NCI-H1694 (cell line): Measurements from ENCODE around the gene GPBAR1.

Experiments
- DNase-seq: peaks from one replicate; lab custom pipeline; 2025; lab: John Stamatoyannopoulos, UW

The GPBAR1 gene

DNA sequence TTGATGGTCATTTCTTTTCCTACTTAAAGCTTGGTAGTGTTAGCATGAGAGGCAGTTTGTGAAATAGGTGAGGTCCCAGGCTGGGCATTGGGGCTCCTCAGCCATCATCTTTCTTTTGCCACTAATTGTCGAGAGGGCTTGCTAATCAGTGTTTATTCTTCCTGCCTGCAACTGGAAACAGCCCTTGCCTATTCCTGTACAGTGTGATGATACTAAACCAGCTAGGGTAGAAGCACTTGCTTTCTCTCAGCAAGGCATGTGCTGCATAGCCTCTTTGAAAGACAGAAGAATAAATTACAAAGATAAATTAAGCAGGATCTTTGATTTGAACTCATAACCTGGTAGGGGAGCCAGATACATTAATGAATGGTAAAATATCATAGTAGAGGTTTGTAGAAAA lies 16.6 kb upstream of the GPBAR1 start:
- no peak for DNase-seq

GRCh38 chr2:218244665-218245064 lies 16.1 kb upstream of the GPBAR1 start:
- no peak for DNase-seq

DNA sequence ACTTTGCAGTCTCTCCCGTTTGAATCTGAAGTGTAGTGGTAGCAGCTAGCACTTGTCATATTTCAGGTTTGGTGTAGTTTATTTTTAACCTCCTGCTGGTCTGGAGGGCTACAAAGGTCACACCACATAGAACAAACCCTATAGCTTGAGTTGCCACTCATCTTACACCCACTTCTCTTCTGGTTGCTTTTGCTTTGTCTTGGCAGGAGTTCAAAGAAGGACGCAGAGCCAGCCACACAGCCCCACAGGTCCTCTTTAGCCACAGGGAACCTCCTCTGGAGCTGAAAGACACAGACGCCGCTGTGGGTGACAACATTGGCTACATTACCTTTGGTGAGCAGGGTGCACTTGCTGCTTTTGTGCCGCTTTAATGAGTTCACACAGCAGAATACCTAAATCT lies 15.6 kb upstream of the GPBAR1 start:
- DNase-seq: no peak

GRCh38 chr2:218249691-218250090 lies 11.1 kb upstream of the GPBAR1 start:
- DNase-seq: no peak

DNA sequence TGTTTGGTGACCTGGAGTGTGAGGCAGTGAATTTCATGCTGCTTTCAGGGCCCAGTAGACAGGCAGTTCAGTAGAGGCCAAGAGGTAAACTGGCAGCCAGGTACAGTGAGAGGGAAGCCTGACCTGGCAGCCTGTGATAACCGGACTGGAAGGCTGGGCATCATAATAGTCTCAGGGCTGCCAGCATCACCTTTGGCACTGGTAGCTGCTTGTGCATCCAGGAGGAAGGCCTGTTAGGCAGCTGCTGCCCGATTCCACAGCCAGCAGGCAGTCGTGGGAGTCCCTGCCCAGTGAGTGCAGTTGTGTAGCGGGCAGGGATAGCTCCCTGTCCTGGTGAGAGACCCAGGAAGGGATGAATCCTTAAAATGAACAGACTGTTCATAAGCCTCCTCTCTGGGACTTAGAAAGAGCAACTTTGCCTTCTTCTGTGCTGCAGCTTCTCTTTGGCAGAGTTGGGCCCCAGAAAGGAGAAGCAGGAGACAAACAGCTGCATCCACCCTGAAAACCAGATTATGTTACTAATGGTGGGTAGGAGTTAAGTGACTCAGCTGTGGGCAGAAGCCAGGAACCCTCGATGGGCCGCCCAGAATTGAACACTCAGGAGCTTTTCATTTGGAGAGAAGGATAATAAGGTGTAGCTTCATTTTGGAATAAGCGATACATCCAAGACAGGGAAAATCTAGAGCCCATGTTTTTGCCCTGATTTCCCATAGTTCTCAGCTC lies 8.1 kb upstream of the GPBAR1 start:
- DNase-seq: no peak

DNA sequence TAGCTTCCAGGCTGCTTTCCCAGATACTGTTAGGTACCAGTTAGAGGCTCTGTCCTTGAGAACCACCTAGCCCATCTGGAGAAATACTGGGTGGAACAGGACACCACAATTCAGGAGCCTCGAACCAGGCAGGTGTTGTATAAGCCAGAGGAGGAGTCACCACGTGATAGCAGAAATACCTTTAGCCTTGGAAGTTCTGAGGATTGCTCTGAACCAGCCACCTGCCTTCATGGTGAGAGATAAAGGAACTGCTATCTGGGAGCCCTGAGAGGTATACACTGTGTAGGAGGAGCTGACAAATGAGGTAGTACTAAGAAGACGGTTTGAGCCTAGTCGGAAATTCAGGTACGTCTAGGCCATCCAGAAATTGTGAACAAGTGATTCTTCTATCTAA lies 7.6 kb upstream of the GPBAR1 start:
- no peak for DNase-seq

GRCh38 chr2:218255446-218255845 lies 5.4 kb upstream of the GPBAR1 start:
- DNase-seq: no peak

DNA sequence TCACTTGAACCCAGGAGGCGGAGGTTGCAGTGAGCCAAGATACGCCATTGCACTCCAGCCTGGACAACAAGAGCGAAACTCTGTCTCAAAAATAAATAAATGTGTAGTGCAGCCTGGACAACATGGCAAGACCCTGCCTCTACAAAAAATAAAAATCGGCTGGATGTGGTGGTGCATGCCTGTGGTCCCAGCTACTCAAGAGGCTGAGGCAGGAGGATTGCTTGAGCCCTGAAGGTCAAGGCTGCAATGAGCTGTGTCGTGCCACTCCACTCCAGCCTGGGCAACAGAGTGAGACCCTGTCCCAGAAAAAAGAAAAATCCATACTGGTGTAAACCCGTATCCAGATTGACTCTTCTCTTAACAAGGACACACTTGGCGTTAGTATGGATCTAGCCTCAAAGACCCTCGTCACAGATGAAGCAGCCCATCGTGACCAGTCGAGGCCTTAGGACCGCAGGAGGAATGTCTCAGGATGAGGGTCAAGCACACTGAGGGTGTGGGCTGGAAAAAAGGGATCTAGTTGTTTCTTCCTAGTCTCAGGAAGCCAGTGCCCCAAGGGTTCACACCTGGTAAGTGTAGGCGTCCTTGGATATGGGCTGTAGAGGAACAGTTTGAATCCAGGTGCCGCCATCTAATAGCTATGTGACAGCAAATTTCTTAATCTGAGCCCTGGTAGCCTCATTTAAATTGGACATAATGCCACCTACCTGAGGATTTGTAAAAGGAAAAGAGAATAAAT lies 4.0 kb upstream of the GPBAR1 start:
- DNase-seq: no peak

DNA sequence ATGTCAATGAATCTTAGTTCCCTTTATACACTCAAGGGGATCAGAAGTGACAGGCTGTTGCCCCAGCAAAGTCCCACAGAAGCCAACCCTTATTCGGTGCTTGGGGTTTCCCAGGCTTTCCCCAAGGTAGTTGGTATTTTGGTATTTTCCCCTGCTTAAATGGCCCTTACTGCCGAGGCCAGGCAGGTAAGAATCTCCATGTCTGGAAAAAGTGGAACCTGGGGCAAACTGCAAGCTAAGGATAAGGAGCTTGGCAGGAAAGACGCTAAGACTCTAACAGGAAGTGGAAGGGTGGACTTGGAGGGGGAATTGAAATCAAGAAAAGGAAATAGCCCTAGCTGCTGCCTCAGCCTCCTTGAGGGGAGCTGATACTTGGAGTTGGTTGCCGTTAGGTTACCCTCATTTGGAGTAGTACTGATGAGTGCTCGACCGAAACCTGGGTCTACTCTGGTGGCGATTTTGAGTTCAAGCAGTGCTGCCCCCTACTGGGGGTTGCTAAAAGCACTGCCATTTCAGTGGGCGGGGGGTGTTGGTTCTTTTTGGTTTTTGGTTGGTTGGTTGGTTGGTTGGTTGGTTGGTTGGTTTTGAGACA lies 3.3 kb upstream of the GPBAR1 start:
- no peak for DNase-seq

- DNase-seq: no peak
These were observed 1.5 kb upstream of the GPBAR1 start for GRCh38 chr2:218259099-218259961.

DNA sequence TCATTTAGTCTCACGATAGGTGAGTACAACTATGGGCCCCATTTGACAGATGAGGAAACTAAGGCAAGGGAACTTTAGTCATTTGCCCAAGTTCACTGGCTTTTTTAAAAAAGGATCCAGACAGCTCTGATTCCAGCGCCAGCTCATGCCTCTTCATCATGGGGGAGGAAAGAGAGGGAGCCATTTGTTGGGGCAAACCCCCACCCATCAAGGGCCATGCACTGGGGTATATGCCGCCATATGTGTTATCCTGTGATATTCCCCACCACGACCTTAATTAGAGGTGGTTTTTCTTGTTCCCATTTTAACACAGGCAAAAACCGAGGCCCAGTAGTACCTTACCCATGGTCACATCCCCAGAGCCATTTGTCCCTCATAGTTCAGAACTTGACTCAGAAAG lies 649 bp upstream of the GPBAR1 start:
- DNase-seq: no peak

DNA sequence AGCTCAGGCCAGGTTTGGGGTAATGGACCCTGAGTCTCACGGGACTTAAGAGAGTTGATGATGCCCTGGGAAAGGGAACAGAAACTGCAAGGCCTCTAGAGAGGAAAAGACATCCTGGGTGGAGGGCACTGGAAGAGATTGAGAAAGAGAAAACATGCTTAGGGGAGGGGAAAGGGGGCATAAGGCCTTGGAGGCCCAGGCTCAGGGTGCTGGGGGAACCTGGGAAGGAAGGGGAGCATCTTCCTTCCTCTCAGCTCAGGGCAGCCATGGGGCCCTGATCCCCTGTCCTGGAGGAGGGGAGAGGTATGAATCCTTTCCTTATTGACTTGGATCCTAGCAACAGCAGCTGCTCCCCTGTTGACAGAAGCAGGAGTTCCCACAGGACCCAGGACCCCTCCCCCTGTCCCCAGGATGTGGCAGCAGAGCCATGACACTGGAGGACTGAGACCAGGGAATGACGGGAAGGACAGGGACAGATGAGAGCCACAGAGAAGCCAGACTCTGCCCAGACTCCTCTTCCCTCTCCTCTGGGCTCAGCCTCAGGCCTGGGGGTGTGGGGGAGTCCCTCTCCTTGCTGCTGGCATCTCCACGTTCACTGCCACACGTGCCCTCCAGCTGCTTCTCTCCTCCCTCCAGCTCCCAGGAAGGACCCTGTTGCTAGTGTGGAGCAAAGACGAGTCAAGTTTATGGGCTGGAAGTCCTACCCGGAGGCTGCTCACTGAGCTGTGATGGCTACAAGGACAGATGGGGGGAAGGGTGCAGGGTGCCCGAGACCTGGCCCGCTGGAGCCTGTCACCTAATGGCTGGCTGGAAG lies 815 bp downstream of the GPBAR1 start:
- DNase-seq: no peak

GRCh38 chr2:218262237-218262600 lies 1.4 kb downstream of the GPBAR1 start:
- no peak for DNase-seq

DNA sequence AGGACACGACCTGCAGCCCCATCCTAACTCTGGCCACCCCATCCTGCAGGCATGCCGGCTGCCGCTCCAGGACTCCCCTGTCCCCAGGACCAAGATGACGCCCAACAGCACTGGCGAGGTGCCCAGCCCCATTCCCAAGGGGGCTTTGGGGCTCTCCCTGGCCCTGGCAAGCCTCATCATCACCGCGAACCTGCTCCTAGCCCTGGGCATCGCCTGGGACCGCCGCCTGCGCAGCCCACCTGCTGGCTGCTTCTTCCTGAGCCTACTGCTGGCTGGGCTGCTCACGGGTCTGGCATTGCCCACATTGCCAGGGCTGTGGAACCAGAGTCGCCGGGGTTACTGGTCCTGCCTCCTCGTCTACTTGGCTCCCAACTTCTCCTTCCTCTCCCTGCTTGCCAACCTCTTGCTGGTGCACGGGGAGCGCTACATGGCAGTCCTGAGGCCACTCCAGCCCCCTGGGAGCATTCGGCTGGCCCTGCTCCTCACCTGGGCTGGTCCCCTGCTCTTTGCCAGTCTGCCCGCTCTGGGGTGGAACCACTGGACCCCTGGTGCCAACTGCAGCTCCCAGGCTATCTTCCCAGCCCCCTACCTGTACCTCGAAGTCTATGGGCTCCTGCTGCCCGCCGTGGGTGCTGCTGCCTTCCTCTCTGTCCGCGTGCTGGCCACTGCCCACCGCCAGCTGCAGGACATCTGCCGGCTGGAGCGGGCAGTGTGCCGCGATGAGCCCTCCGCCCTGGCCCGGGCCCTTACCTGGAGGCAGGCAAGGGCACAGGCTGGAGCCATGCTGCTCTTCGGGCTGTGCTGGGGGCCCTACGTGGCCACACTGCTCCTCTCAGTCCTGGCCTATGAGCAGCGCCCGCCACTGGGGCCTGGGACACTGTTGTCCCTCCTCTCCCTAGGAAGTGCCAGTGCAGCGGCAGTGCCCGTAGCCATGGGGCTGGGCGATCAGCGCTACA lies 2.1 kb downstream of the GPBAR1 start:
- DNase-seq: no peak

GRCh38 chr2:218263817-218264641 lies 3.2 kb downstream of the GPBAR1 start:
- DNase-seq: no peak

GRCh38 chr2:218264773-218265561 lies 4.2 kb downstream of the GPBAR1 start:
- no peak for DNase-seq

DNA sequence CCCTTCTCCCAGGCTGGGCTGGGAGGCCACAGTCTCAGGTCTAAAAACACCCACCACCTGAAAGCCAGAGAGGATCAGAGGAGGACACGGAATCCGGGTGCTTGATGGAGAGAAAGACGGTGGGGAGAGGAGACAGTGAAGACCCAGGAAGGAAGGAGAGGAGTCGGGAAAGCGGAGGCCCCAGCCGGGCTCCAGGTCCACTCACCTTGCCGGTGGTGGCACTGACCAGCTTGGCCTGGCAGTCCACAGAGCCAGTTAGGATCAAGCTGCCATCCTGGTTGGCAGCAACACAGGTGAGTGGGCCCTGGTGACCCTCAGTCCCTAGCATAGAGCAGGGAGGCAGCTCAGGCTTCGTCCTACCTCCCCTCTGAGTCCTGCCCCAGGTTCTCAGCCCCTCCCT lies 4.8 kb downstream of the GPBAR1 start:
- DNase-seq: no peak

- no peak for DNase-seq
These were observed 5.6 kb downstream of the GPBAR1 start for GRCh38 chr2:218266316-218266979.
